CD4-positive, alpha-beta memory T cell (primary cell): Measurements from ENCODE around the gene TPO. TPM values are rescaled to one million over a fixed set of nuclear protein-coding genes. Genes with fewer than 3 reads are reported as not detected.

ENCODE experiments used
- CTCF ChIA-PET: fragments of 350-600 bp; sonication (Branson Sonifier 250); formaldehyde crosslinking; loops from one replicate; lab custom pipeline; 2021; ENCODE audit warnings: inconsistent platforms; ENCODE audit not compliant: partially characterized antibody; lab: Charles Lee
- POLR2A ChIA-PET: fragments of 350-600 bp; sonication (Branson Sonifier 250); formaldehyde crosslinking; loops from one replicate; lab custom pipeline; 2021; ENCODE audit not compliant: partially characterized antibody; lab: Charles Lee
- DNase-seq, 5 donors: peaks; one replicate each; pipeline versions ENCODE4 v3.0.0 to v3.0.0-alpha.2; 2020 to 2022; ENCODE audit warnings: mixed read lengths in 1 of 5
- H3K27ac ChIP-seq: one replicate; pipeline ENCODE4 v1.7.0; 2013; ENCODE audit warnings: low read depth, low read length
- H3K27me3 ChIP-seq: 2 replicates; pipeline ENCODE4 v1.7.0; 2013; ENCODE audit warnings: mild to moderate bottlenecking, low read length, moderate library complexity; ENCODE audit not compliant: insufficient read depth
- H3K36me3 ChIP-seq: 2 replicates; pipeline ENCODE4 v1.7.0; 2013; ENCODE audit warnings: mild to moderate bottlenecking, low read length, moderate library complexity; ENCODE audit not compliant: insufficient read depth
- H3K4me1 ChIP-seq: 2 replicates; pipeline ENCODE4 v1.7.0; 2013; ENCODE audit warnings: mild to moderate bottlenecking, low read length, moderate library complexity; ENCODE audit not compliant: insufficient read depth
- H3K4me3 ChIP-seq, 2 donors: one replicate each; pipeline ENCODE4 v1.7.0; 2013; ENCODE audit warnings: low read length in 2 of 2, mild to moderate bottlenecking in 1 of 2
- H3K9me3 ChIP-seq, 2 donors: one replicate each; pipeline ENCODE4 v1.7.0; 2013; ENCODE audit warnings: low read length in 2 of 2, control low read depth in 1 of 2; ENCODE audit not compliant: control insufficient read depth in 1 of 2
- H3K27ac Mint-ChIP-seq, 7 donors: one replicate each; pipeline ENCODE4 v1.8.0; 2020 to 2021; ENCODE audit warnings: mixed read lengths in 7 of 7, mild to moderate bottlenecking in 6 of 7, inconsistent platforms in 3 of 7, moderate library complexity in 3 of 7
- H3K27me3 Mint-ChIP-seq, 2 donors: one replicate each; pipeline ENCODE4 v1.8.0; 2020 to 2021; ENCODE audit warnings: mixed read lengths in 2 of 2
- H3K36me3 Mint-ChIP-seq, 2 donors: one replicate each; pipeline ENCODE4 v1.8.0; 2020 to 2021; ENCODE audit warnings: mixed read lengths in 2 of 2, inconsistent platforms in 1 of 2, mild to moderate bottlenecking in 1 of 2
- H3K4me1 Mint-ChIP-seq, 4 donors: one replicate each; pipeline ENCODE4 v1.8.0; 2020 to 2021; ENCODE audit warnings: mixed read lengths in 4 of 4, mild to moderate bottlenecking in 1 of 4
- H3K4me3 Mint-ChIP-seq, 8 donors: one replicate each; pipeline ENCODE4 v1.8.0; 2020 to 2021; ENCODE audit warnings: mixed read lengths in 8 of 8, mild to moderate bottlenecking in 7 of 8, moderate library complexity in 6 of 8, inconsistent platforms in 3 of 8
- H3K9me3 Mint-ChIP-seq, 8 donors: one replicate each; pipeline ENCODE4 v1.8.0; 2020 to 2021; ENCODE audit warnings: mixed read lengths in 8 of 8, mild to moderate bottlenecking in 5 of 8, inconsistent platforms in 3 of 8, moderate library complexity in 1 of 8
- intact Hi-C: fragments of 100-400 bp; cut with micrococcal nuclease; formaldehyde crosslinking; loops from one replicate; pipeline ENCODE4 v1.15.1; 2023
- polyA plus RNA-seq, 2 donors: library from polyadenylated mRNA; unstranded; fragments of 300-500 nt; fragmentation: Illumina TruSeq; gene quantifications; one replicate each; pipeline ENCODE4 v1.2.3, GENCODE V29; 2021
- total RNA-seq, 2 experiments: library from RNA; stranded (reverse); gene quantifications; one replicate each; pipeline ENCODE4 v1.2.3, GENCODE V29; 2021

The TPO gene
- total and polyA plus RNA-seq, 4 experiments from 2014 or later = 3.2 to 10.6 TPM; not detected in 2

DNA sequence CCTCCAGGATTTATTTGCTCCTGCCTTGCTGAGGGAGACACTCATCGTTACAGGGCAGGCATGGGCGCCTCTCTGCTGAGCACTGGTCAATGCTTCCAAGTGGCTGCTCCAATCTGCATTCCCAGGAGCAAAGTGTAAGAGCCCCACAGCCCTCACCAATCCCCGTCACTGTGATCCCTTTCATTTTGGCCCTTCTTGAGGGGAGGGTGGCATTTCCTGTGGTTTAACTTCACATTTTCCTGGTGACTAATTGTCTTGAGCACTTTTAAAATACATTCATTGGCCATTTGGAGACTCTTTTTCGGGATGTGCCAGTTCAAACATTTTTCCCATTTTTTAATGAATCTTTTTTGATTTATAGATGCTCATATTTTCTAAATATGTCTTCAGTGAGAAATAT is 33.0 kb downstream of the TPO start:
- intact Hi-C loops = no loop called here
- no peak overlapping the region for H3K4me3 Mint-ChIP-seq
- no peaks in the 10 kb centered on the region for H3K36me3 Mint-ChIP-seq
- no peak overlapping the region for H3K27ac Mint-ChIP-seq
- H3K4me1 ChIP-seq = no peaks in the 10 kb centered on the region
- H3K9me3 Mint-ChIP-seq = peaks cover 0 to 9% (median 2%) of the 10 kb centered on the region in 8 donors
- H3K36me3 ChIP-seq = no peaks in the 10 kb centered on the region
- H3K9me3 ChIP-seq = no peaks in the 10 kb centered on the region
- no peak overlapping the region for H3K27ac ChIP-seq
- H3K27me3 ChIP-seq = no peaks in the 10 kb centered on the region
- H3K4me1 Mint-ChIP-seq = peaks cover 0 to 3% (median under 1%) of the 10 kb centered on the region in 4 donors
- DNase-seq = no peak
- ChIA-PET POLR2A (no interaction called here), CTCF (no interaction called here)
- no peak overlapping the region for H3K4me3 ChIP-seq
- H3K27me3 Mint-ChIP-seq = peaks cover 3 to 5% of the 10 kb centered on the region in 2 donors

- Mint-ChIP-seq H3K4me1 (peaks cover 0 to 3% (median under 1%) of the 10 kb centered on the region in 4 donors), H3K4me3 (no peak overlapping the region), H3K27me3 (peaks cover 3 to 5% of the 10 kb centered on the region in 2 donors), H3K36me3 (no peaks in the 10 kb centered on the region), H3K27ac (no peak overlapping the region), H3K9me3 (peaks cover 0 to 9% (median under 1%) of the 10 kb centered on the region in 8 donors)
- DNase-seq = no peak
- Histone ChIP-seq H3K27me3 (no peaks in the 10 kb centered on the region), H3K27ac (no peak overlapping the region), H3K4me1 (no peaks in the 10 kb centered on the region), H3K36me3 (no peaks in the 10 kb centered on the region), H3K9me3 (no peaks in the 10 kb centered on the region), H3K4me3 (no peak overlapping the region)
- CTCF ChIA-PET = no interaction called here
- POLR2A ChIA-PET = no interaction called here
- intact Hi-C loops = no loop called here
Observed at GRCh38 chr2:1448009-1448408, 34.7 kb downstream of the TPO start.

DNA sequence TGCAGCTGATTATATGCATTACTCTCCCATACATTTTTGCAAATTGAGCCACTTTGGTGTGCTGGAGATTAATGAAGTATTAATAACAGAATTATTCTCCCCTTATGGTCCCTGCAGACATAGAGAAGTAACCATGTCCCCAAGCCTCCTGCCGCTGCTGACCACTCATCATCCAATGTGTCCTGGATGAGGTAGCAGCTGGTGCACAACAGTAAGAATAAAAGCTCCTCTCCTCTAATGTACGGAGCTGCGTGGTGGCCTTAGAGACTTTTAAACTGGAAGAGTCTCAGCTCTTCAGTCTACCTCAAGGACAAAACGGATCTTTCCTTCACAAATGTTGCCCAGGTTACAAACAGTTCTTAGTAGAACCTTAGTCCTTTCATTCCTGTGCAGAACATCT is 37.7 kb downstream of the TPO start:
- POLR2A ChIA-PET = no interaction called here
- H3K4me3 Mint-ChIP-seq = no peak overlapping the region
- no peak overlapping the region for H3K4me3 ChIP-seq
- no peaks in the 10 kb centered on the region for H3K36me3 Mint-ChIP-seq
- H3K4me1 Mint-ChIP-seq = peaks cover 0 to 3% (median under 1%) of the 10 kb centered on the region in 4 donors
- no peak overlapping the region for H3K27ac Mint-ChIP-seq
- DNase-seq = no peak
- H3K4me1 ChIP-seq = no peaks in the 10 kb centered on the region
- no peaks in the 10 kb centered on the region for H3K36me3 ChIP-seq
- intact Hi-C loops = no loop called here
- CTCF ChIA-PET = no interaction called here
- H3K9me3 Mint-ChIP-seq = peaks cover 0 to 8% (median 1%) of the 10 kb centered on the region in 8 donors
- no peaks in the 10 kb centered on the region for H3K9me3 ChIP-seq
- peaks cover 3 to 8% of the 10 kb centered on the region in 2 donors for H3K27me3 Mint-ChIP-seq
- no peaks in the 10 kb centered on the region for H3K27me3 ChIP-seq
- H3K27ac ChIP-seq = no peak overlapping the region

GRCh38 chr2:1451422-1451821 is 38.2 kb downstream of the TPO start:
- Mint-ChIP-seq H3K9me3 (peaks cover 0 to 8% (median 1%) of the 10 kb centered on the region in 8 donors), H3K4me1 (peaks cover 0 to 3% (median under 1%) of the 10 kb centered on the region in 4 donors), H3K27ac (no peak overlapping the region), H3K27me3 (peaks cover 3 to 8% of the 10 kb centered on the region in 2 donors), H3K4me3 (no peak overlapping the region), H3K36me3 (no peaks in the 10 kb centered on the region)
- ChIA-PET CTCF (no interaction called here), POLR2A (no interaction called here)
- no peak overlapping the region for H3K27ac ChIP-seq
- no peak for DNase-seq
- no peaks in the 10 kb centered on the region for H3K27me3 ChIP-seq
- no peaks in the 10 kb centered on the region for H3K9me3 ChIP-seq
- H3K36me3 ChIP-seq = no peaks in the 10 kb centered on the region
- H3K4me1 ChIP-seq = no peaks in the 10 kb centered on the region
- intact Hi-C loops = no loop called here
- no peak overlapping the region for H3K4me3 ChIP-seq

- Histone ChIP-seq H3K36me3 (no peaks in the 10 kb centered on the region), H3K4me3 (no peak overlapping the region), H3K27ac (no peak overlapping the region), H3K4me1 (no peaks in the 10 kb centered on the region), H3K9me3 (no peaks in the 10 kb centered on the region), H3K27me3 (no peaks in the 10 kb centered on the region)
- intact Hi-C loops = no loop called here
- Mint-ChIP-seq H3K4me3 (no peak overlapping the region), H3K27ac (no peak overlapping the region), H3K9me3 (peaks cover 0 to 6% (median 0%) of the 10 kb centered on the region in 8 donors), H3K27me3 (peaks cover 0 to 3% of the 10 kb centered on the region in 2 donors), H3K4me1 (no peaks in the 10 kb centered on the region), H3K36me3 (no peaks in the 10 kb centered on the region)
- no peak for DNase-seq
- ChIA-PET POLR2A (no interaction called here), CTCF (no interaction called here)
Observed at GRCh38 chr2:1453561-1453960, 40.3 kb downstream of the TPO start.

GRCh38 chr2:1454346-1454745 is 41.1 kb downstream of the TPO start:
- POLR2A ChIA-PET = no interaction called here
- Histone ChIP-seq H3K4me1 (no peaks in the 10 kb centered on the region), H3K9me3 (no peaks in the 10 kb centered on the region), H3K36me3 (no peaks in the 10 kb centered on the region), H3K4me3 (no peak overlapping the region), H3K27ac (no peak overlapping the region), H3K27me3 (no peaks in the 10 kb centered on the region)
- CTCF ChIA-PET = no interaction called here
- Mint-ChIP-seq H3K27ac (no peak overlapping the region), H3K27me3 (peaks cover 0 to 3% of the 10 kb centered on the region in 2 donors), H3K36me3 (no peaks in the 10 kb centered on the region), H3K9me3 (peaks cover 0 to 4% (median 0%) of the 10 kb centered on the region in 8 donors), H3K4me3 (no peak overlapping the region), H3K4me1 (no peaks in the 10 kb centered on the region)
- no peak for DNase-seq
- intact Hi-C loops = no loop called here

DNA sequence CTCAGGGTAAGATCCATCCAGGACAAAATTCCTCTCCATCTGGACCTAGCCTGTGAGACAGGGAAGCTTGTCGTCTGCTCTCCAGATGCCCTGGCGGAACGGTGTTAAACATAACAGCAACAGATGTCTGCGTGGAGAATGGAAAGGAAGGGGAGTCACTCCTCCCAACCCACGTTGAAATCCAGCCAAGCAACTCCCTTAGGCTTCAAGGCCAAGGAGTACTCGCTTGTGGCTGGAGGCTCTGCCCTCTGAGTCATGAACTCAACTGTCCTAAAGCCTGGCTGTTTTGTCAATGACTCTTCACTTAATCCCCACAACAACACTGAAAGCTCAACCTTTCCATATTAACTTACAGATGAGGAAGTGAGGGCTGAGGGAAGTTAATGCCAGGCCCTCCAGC is 42.2 kb downstream of the TPO start:
- Histone ChIP-seq H3K4me1 (no peaks in the 10 kb centered on the region), H3K27ac (no peak overlapping the region), H3K9me3 (no peaks in the 10 kb centered on the region), H3K4me3 (no peak overlapping the region), H3K36me3 (no peaks in the 10 kb centered on the region), H3K27me3 (no peaks in the 10 kb centered on the region)
- intact Hi-C loops = no loop called here
- peaks cover 0 to 3% of the 10 kb centered on the region in 2 donors for H3K27me3 Mint-ChIP-seq
- no peaks in the 10 kb centered on the region for H3K36me3 Mint-ChIP-seq
- no peak for DNase-seq
- H3K9me3 Mint-ChIP-seq = peaks cover 0 to 4% (median 0%) of the 10 kb centered on the region in 8 donors
- ChIA-PET CTCF (no interaction called here), POLR2A (no interaction called here)
- H3K27ac Mint-ChIP-seq = peak overlapping the region in 1 of 7 donors; percentile 69
- no peak overlapping the region for H3K4me3 Mint-ChIP-seq
- no peaks in the 10 kb centered on the region for H3K4me1 Mint-ChIP-seq

DNA sequence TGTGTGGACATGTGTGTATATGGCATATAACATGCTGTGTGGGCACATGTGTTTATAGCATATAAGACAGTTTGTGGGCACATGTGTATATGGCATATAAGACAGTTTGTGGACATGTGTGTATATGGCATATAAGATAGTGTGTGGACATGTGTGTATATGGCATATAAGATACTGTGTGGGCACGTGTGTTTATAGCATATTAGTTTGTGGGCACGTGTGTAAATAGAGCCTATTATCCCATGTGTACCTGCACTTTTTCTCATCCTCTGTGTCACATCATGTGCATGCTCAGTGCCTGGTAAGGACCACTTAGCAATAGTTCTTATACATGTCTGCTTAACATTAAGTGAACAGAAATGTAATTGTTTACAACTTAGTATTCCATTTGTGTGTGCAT is 45.2 kb downstream of the TPO start:
- peaks cover 0 to 4% (median 0%) of the 10 kb centered on the region in 8 donors for H3K9me3 Mint-ChIP-seq
- Histone ChIP-seq H3K27me3 (no peaks in the 10 kb centered on the region), H3K4me3 (no peak overlapping the region), H3K27ac (no peak overlapping the region), H3K4me1 (no peaks in the 10 kb centered on the region), H3K9me3 (no peaks in the 10 kb centered on the region), H3K36me3 (no peaks in the 10 kb centered on the region)
- no peak for DNase-seq
- H3K36me3 Mint-ChIP-seq = no peaks in the 10 kb centered on the region
- H3K27ac Mint-ChIP-seq = no peak overlapping the region
- ChIA-PET CTCF (no interaction called here), POLR2A (no interaction called here)
- no peaks in the 10 kb centered on the region for H3K4me1 Mint-ChIP-seq
- intact Hi-C loops = no loop called here
- peaks cover 0 to 3% of the 10 kb centered on the region in 2 donors for H3K27me3 Mint-ChIP-seq
- no peak overlapping the region for H3K4me3 Mint-ChIP-seq
